Testis (tissue), 3 donors: ENCODE results near the gene IRGC. TPM values are rescaled to one million over a fixed set of nuclear protein-coding genes. Genes with fewer than 3 reads are reported as not detected.

Experiments
- DNase-seq: peaks from one replicate; pipeline ENCODE4 v3.0.0-alpha.2; 2019
- H3K27ac ChIP-seq, 2 donors: fragments of 200-600 bp; sonication (generic); one replicate each; pipeline ENCODE4 v1.5.1; 2019
- H3K27me3 ChIP-seq: fragments of 200-600 bp; sonication (generic); one replicate; pipeline ENCODE4 v1.5.1; 2019
- H3K36me3 ChIP-seq: fragments of 200-600 bp; sonication (generic); one replicate; pipeline ENCODE4 v1.5.1; 2017; ENCODE audit warnings: low read depth; ENCODE audit errors: missing control alignments
- H3K4me1 ChIP-seq: fragments of 200-600 bp; sonication (generic); one replicate; pipeline ENCODE4 v1.5.1; 2019
- H3K4me3 ChIP-seq, 2 donors: fragments of 200-600 bp; sonication (generic); one replicate each; pipeline ENCODE4 v1.5.1; 2017 to 2019
- H3K9me3 ChIP-seq: fragments of 200-600 bp; sonication (generic); one replicate; pipeline ENCODE4 v1.5.1; 2017
- CTCF ChIP-seq, 3 experiments: fragments of 450-650 bp in 2 of 3; fragments of 200-600 bp in 1 of 3; sonication (generic) in 1 of 3; IDR thresholded peaks; one replicate each; pipeline ENCODE4 v1.5.1; 2016 to 2019; ENCODE audit warnings: antibody characterized with exemption in 3 of 3, mild to moderate bottlenecking in 2 of 3, moderate library complexity in 1 of 3
- POLR2A ChIP-seq: fragments of 450-650 bp; IDR thresholded peaks from one replicate; pipeline ENCODE4 v1.6.1; 2017; ENCODE audit warnings: antibody characterized with exemption, mild to moderate bottlenecking, moderate library complexity
- WGBS, 2 donors: methylation state at CpG; one replicate each; pipeline ENCODE4 v1.1.5; 2018; 5-methylcytosine and 5-hydroxymethylcytosine counted together
- intact Hi-C: fragments of 100-400 bp; cut with DNase I; formaldehyde crosslinking; loops from one replicate; pipeline ENCODE4 v1.15.1; 2023; ENCODE audit warnings: low total_unique reads
- polyA plus RNA-seq: library from polyadenylated mRNA; stranded (reverse); fragments of 350-450 nt; fragmentation: Illumina TruSeq; extraction: RNeasy Lipid Tissue Mini Kit (QIAGEN cat#74804); gene quantifications from one replicate; pipeline ENCODE4 v1.2.3, GENCODE V29; 2014; ENCODE audit warnings: low read depth, low replicate concordance; ENCODE audit not compliant: insufficient read depth
- total RNA-seq, 2 donors: library from RNA; depleted of rRNA; stranded (reverse); fragments of >200 nt; gene quantifications; one replicate each; pipeline ENCODE4 v1.2.3, GENCODE V29; 2016

Gene IRGC
- total and polyA plus RNA-seq, 3 donors from 2014 or later, result 97.4 to 218 (median 167) TPM

- TF ChIP-seq POLR2A, result no peak
- no peak overlapping the region for H3K27ac ChIP-seq
- intact Hi-C loops, result no loop called here
- 81 to 87% methylated on average over 10 of the region's 10 CpGs for whole genome bisulfite sequencing, 2 donors
- no peak overlapping the region for H3K4me3 ChIP-seq
- no peaks in the 10 kb centered on the region for H3K27me3 ChIP-seq
- DNase-seq, result no peak
- H3K9me3 ChIP-seq, result no peaks in the 10 kb centered on the region
- H3K4me1 ChIP-seq, result no peaks in the 10 kb centered on the region
- no peaks in the 10 kb centered on the region for H3K36me3 ChIP-seq
Measured at GRCh38 chr19:43741075-43741825, 25.4 kb downstream of the IRGC start.

- no peak for DNase-seq
- Histone ChIP-seq H3K27me3 (no peaks in the 10 kb centered on the region), H3K27ac (no peak overlapping the region), H3K36me3 (no peaks in the 10 kb centered on the region), H3K4me1 (no peaks in the 10 kb centered on the region), H3K4me3 (no peak overlapping the region), H3K9me3 (no peaks in the 10 kb centered on the region)
- intact Hi-C loops, result no loop called here
- no peak for TF ChIP-seq POLR2A
- no peak for TF ChIP-seq CTCF (IDR thresholded peaks at IDR 0.05)
- 73 to 75% methylated on average over 3 of the region's 3 CpGs for WGBS, 2 donors
Measured at GRCh38 chr19:43743059-43743458, 27.2 kb downstream of the IRGC start.

- TF ChIP-seq CTCF (IDR thresholded peaks at IDR 0.05) (no peak), POLR2A (no peak)
- no peak overlapping the region for H3K27ac ChIP-seq
- no peak overlapping the region for H3K4me3 ChIP-seq
- H3K4me1 ChIP-seq, result no peaks in the 10 kb centered on the region
- H3K36me3 ChIP-seq, result no peaks in the 10 kb centered on the region
- no peaks in the 10 kb centered on the region for H3K9me3 ChIP-seq
- DNase-seq, result no peak
- 87 to 90% methylated on average over 14 to 16 of the region's 16 CpGs for WGBS, 2 donors
- intact Hi-C loops, result loop anchor here (5.0 kb wide), 1 partner anchor 35 kb away; the partner anchor contains the start of gene KCNN4
- no peaks in the 10 kb centered on the region for H3K27me3 ChIP-seq
Measured at GRCh38 chr19:43747557-43748204, 31.8 kb downstream of the IRGC start.

- Histone ChIP-seq H3K27me3 (no peaks in the 10 kb centered on the region), H3K27ac (no peak overlapping the region), H3K9me3 (no peaks in the 10 kb centered on the region), H3K36me3 (no peaks in the 10 kb centered on the region), H3K4me3 (no peak overlapping the region), H3K4me1 (peaks cover 4% of the 10 kb centered on the region)
- TF ChIP-seq POLR2A (no peak), CTCF (IDR thresholded peaks at IDR 0.05) (no peak)
- no peak for DNase-seq
- intact Hi-C loops, result loop anchor here (5.0 kb wide), 1 partner anchor 34 kb away; the partner anchor contains the start of gene KCNN4
- 92 to 94% methylated on average over 4 of the region's 4 CpGs for WGBS, 2 donors
Measured at GRCh38 chr19:43748205-43748594, 32.3 kb downstream of the IRGC start.

GRCh38 chr19:43748685-43749084, 32.8 kb downstream of the IRGC start:
- TF ChIP-seq CTCF (IDR thresholded peaks at IDR 0.05) (no peak), POLR2A (no peak)
- H3K27me3 ChIP-seq, result no peaks in the 10 kb centered on the region
- no peaks in the 10 kb centered on the region for H3K36me3 ChIP-seq
- H3K4me1 ChIP-seq, result peaks cover 5% of the 10 kb centered on the region
- intact Hi-C loops, result loop anchor here (5.0 kb wide), 1 partner anchor 34 kb away; the partner anchor contains the start of gene KCNN4
- H3K4me3 ChIP-seq, result no peak overlapping the region
- H3K9me3 ChIP-seq, result no peaks in the 10 kb centered on the region
- no peak overlapping the region for H3K27ac ChIP-seq
- DNase-seq, result no peak
- 81 to 84% methylated on average over 4 of the region's 4 CpGs for WGBS, 2 donors
